OCI-LY1 (cell line): ENCODE data around the gene OAF.

ENCODE experiments used
- H2AFZ ChIP-seq: fragments of 200-600 bp; sonication (generic), shearing (Covaris generic); 2 replicates; pipeline ENCODE4 v1.6.0; 2014; ENCODE audit warnings: antibody characterized with exemption, mild to moderate bottlenecking, low read length
- H3F3A ChIP-seq: fragments of 200-600 bp; sonication (generic), shearing (Covaris generic); 2 replicates; pipeline ENCODE4 v1.6.0; 2014; ENCODE audit warnings: mild to moderate bottlenecking, antibody characterized with exemption, low read length, moderate library complexity; ENCODE audit not compliant: insufficient read depth
- H3K27ac ChIP-seq: fragments of 200-600 bp; sonication (generic); 2 replicates; pipeline ENCODE4 v1.5.1; 2014; ENCODE audit warnings: low read length, mixed run types, mild to moderate bottlenecking, low read depth; ENCODE audit not compliant: poor library complexity, severe bottlenecking
- H3K27me3 ChIP-seq: fragments of 200-600 bp; sonication (generic); 2 replicates; pipeline ENCODE4 v1.6.0; 2014; ENCODE audit warnings: antibody characterized with exemption, mild to moderate bottlenecking, low read length, moderate library complexity; ENCODE audit not compliant: insufficient read depth
- H3K36me3 ChIP-seq: fragments of 200-600 bp; sonication (generic); 2 replicates; pipeline ENCODE4 v1.6.1; 2014; ENCODE audit warnings: mild to moderate bottlenecking, antibody characterized with exemption, low read length, moderate library complexity, mixed read lengths; ENCODE audit not compliant: insufficient read depth
- H3K4me1 ChIP-seq: fragments of 200-600 bp; sonication (generic); 2 replicates; pipeline ENCODE4 v1.5.1; 2014; ENCODE audit warnings: mild to moderate bottlenecking, low read length, moderate library complexity; ENCODE audit not compliant: insufficient read depth, severe bottlenecking
- H3K4me2 ChIP-seq: fragments of 200-600 bp; sonication (generic), shearing (Covaris generic); 2 replicates; pipeline ENCODE4 v1.6.1; 2014; ENCODE audit warnings: low read length
- H3K4me3 ChIP-seq: fragments of 200-600 bp; sonication (generic); 2 replicates; pipeline ENCODE4 v1.5.1; 2014; ENCODE audit warnings: low read length, low read depth, mild to moderate bottlenecking, mixed read lengths; ENCODE audit not compliant: poor library complexity, severe bottlenecking
- H3K79me2 ChIP-seq: fragments of 200-600 bp; shearing (Covaris generic); 2 replicates; pipeline ENCODE4 v1.6.1; 2016; ENCODE audit warnings: mixed run types, low read length, mixed read lengths; ENCODE audit not compliant: insufficient read depth
- H3K9ac ChIP-seq: fragments of 200-600 bp; sonication (generic), shearing (Covaris generic); 2 replicates; pipeline ENCODE4 v1.6.1; 2014; ENCODE audit warnings: mild to moderate bottlenecking, low read length, mixed read lengths
- H3K9me2 ChIP-seq: fragments of 200-600 bp; sonication (generic), shearing (Covaris generic); 2 replicates; pipeline ENCODE4 v1.6.1; 2014; ENCODE audit warnings: low read depth, mild to moderate bottlenecking, low read length, mixed read lengths
- H3K9me3 ChIP-seq: fragments of 200-600 bp; shearing (Covaris generic); 2 replicates; pipeline ENCODE4 v1.6.1; 2014; ENCODE audit warnings: low read length, mixed read lengths
- H4K20me1 ChIP-seq: fragments of 200-600 bp; sonication (generic), shearing (Covaris generic); 2 replicates; pipeline ENCODE4 v1.6.0; 2016; ENCODE audit warnings: mild to moderate bottlenecking, low read length; ENCODE audit not compliant: insufficient read depth
- CTCF ChIP-seq: fragments of 200-600 bp; sonication (generic), shearing (Covaris generic); IDR thresholded peaks from 2 replicates; pipeline ENCODE4 v1.5.1; 2017; ENCODE audit warnings: mild to moderate bottlenecking, antibody characterized with exemption, low read length, moderate library complexity, mixed read lengths
- EZH2 ChIP-seq: fragments of 200-600 bp; sonication (generic), shearing (Covaris generic); IDR thresholded peaks from 2 replicates; pipeline ENCODE4 v1.8.0; 2017; ENCODE audit warnings: borderline replicate concordance, mixed run types, mild to moderate bottlenecking, antibody characterized with exemption, low read length, moderate library complexity, mixed read lengths

The OAF gene

GRCh38 chr11:120259241-120259640 is 48.4 kb downstream of the OAF start:
- Histone ChIP-seq H3K79me2 (no peaks in the 10 kb centered on the region), H3K9me3 (no peaks in the 10 kb centered on the region), H3K4me1 (peaks cover 8% of the 10 kb centered on the region), H3K27ac (no peak overlapping the region), H4K20me1 (no peaks in the 10 kb centered on the region), H3K27me3 (no peaks in the 10 kb centered on the region), H3K9me2 (no peaks in the 10 kb centered on the region), H3F3A (no peaks in the 10 kb centered on the region), H2AFZ (no peak overlapping the region), H3K4me3 (no peak overlapping the region), H3K9ac (no peak overlapping the region), H3K4me2 (no peak overlapping the region), H3K36me3 (no peaks in the 10 kb centered on the region)
- TF ChIP-seq CTCF (no peak), EZH2 (no peak)

- H3K9me2 ChIP-seq = no peaks in the 10 kb centered on the region
- H3K9ac ChIP-seq = no peak overlapping the region
- no peaks in the 10 kb centered on the region for H3K27me3 ChIP-seq
- H3K4me1 ChIP-seq = peaks cover 6% of the 10 kb centered on the region
- H3K27ac ChIP-seq = no peak overlapping the region
- no peak overlapping the region for H2AFZ ChIP-seq
- H3K4me2 ChIP-seq = no peak overlapping the region
- no peaks in the 10 kb centered on the region for H4K20me1 ChIP-seq
- H3K9me3 ChIP-seq = no peaks in the 10 kb centered on the region
- no peaks in the 10 kb centered on the region for H3F3A ChIP-seq
- no peaks in the 10 kb centered on the region for H3K79me2 ChIP-seq
- TF ChIP-seq CTCF (no peak), EZH2 (no peak)
- H3K36me3 ChIP-seq = no peaks in the 10 kb centered on the region
- H3K4me3 ChIP-seq = no peak overlapping the region
Measured at GRCh38 chr11:120259988-120260565, 49.2 kb downstream of the OAF start.

- Histone ChIP-seq H3K4me3 (no peak overlapping the region), H4K20me1 (no peaks in the 10 kb centered on the region), H3K79me2 (no peaks in the 10 kb centered on the region), H3F3A (no peaks in the 10 kb centered on the region), H3K27ac (no peak overlapping the region), H3K36me3 (no peaks in the 10 kb centered on the region), H3K9ac (no peak overlapping the region), H3K4me2 (no peak overlapping the region), H2AFZ (no peak overlapping the region), H3K9me2 (no peaks in the 10 kb centered on the region), H3K27me3 (no peaks in the 10 kb centered on the region), H3K4me1 (peaks cover under 1% of the 10 kb centered on the region), H3K9me3 (no peaks in the 10 kb centered on the region)
- TF ChIP-seq EZH2 (no peak), CTCF (no peak)
Measured at GRCh38 chr11:120260616-120261015, 49.8 kb downstream of the OAF start.
